SIG-M5 treated with dmso at 0.1 percent for 504 hours (cell line): ENCODE data around the gene ANO10.
"Not testable (repeated sequence)": the region's sequence is repeated elsewhere in the genome, so short reads cannot be mapped to it uniquely, and the experiment has no call there.

Experiments used
- DNase-seq: peaks from one replicate; lab custom pipeline; 2025; ENCODE audit not compliant: unreplicated experiment; lab: John Stamatoyannopoulos, UW

Gene ANO10

DNA sequence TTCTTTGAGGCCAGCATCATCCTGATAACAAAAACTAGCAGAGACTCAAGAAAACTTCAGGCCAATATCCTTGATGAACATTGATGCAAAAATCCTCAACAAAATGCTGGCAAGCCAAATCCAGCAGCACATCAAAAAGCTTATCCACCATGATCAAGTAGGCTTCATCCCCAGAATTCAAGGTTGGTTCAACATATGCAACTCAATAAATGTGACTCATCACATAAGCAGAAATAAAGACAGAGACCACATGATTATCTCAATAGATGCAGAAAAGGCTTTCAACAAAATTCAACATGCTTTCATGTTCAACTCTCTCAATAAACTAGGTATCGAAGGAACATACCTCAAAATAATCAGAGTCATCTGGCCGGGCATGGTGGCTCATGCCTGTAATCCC, 265.8 kb downstream of the ANO10 start:
- not testable (repeated sequence) for DNase-seq

DNA sequence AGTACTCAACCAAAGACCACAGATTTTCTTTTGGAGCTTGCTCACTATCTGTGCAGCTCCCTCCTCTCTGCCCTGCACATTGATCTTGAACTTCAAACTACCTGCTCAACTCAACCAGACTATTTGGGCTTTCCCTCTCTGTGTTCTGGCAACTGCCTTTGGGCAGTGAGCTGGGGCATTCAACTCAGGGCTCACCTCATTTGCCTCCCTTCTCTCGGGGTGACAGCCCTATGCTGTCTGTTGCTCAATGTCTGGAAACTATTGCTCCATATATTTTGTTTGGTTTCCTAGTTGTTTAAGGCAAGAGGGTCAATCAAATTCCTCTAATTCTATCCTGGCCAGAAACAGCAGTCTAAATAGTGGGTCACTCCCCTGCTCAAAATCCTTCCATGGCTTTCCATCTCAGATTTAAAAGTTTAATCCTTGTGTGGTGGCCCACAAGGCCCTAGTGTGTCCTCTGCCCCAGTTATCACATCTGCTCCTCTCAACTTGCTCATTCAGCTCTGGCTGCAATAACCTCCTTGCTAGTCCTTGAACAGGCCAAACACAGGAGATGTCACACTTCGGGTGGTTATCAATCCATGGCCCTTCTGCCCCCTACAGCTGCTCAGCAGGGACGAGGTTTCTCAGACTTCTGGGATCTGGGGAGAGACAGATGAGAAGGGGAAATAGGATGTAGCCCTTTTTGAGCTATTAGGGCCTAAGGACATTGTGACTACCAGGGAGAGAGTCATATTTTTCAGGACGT, 267.7 kb downstream of the ANO10 start:
- no peak for DNase-seq

GRCh38 chr3:43353393-43353792, 268.4 kb downstream of the ANO10 start:
- no peak for DNase-seq

DNA sequence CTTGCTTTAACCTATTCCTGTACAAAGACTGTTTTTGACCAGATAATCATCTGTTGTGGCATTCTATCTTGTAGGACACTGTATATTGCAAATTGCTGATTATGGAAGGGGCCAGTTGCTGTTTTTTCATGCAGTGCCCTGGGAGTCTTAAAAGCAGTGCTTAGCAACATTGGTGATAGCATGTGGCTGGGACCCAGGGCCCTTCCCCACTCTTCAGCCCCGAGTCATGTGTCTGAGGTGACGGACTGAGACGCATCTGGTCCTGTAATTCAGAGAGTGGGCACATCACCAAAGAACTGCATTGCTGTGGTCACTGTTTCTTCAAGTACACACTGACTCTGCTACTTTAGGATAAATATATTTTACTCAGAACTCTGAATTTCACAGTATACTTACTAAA, 272.1 kb downstream of the ANO10 start:
- DNase-seq = no peak

DNA sequence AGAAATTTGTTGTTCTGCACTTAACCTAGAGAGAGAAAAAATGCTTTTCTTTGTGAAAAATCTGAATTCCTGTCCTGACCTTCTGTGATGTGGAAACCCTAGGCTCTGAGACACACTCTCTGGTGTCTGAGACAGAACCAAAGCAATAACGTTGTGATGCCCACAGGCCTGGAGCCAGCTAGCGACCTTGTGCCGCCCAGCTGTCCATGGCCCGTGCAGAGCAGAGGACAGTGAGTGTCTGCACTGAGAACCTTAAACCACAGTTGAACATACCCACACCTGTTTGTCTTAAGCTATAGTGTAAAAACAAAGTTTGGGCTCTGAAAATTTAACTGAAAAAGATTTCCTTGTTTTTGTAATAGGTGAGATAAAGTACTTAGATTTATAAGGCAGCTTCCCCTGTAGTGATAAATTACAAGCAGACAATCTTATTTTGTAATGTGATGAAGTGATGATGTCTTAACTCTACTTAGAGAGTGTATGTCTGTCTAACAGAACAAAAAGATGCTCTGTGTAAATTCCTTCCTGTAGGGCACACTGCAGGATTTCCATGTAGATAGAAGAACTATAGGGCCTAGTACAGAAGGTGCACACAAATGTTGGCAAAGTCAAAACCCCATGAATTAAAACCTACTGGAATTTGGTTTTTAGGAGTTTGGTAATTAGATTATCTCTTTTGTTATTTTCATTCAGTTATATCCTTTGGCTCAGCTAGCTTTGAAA, 272.8 kb downstream of the ANO10 start:
- DNase-seq = no peak

GRCh38 chr3:43348350-43348749, 273.5 kb downstream of the ANO10 start:
- DNase-seq = no peak

- no peak for DNase-seq
Observed at GRCh38 chr3:43347774-43348173, 274.0 kb downstream of the ANO10 start.

GRCh38 chr3:43346978-43347749, 274.6 kb downstream of the ANO10 start:
- no peak for DNase-seq

GRCh38 chr3:43345877-43346276, 275.9 kb downstream of the ANO10 start:
- no peak for DNase-seq

DNA sequence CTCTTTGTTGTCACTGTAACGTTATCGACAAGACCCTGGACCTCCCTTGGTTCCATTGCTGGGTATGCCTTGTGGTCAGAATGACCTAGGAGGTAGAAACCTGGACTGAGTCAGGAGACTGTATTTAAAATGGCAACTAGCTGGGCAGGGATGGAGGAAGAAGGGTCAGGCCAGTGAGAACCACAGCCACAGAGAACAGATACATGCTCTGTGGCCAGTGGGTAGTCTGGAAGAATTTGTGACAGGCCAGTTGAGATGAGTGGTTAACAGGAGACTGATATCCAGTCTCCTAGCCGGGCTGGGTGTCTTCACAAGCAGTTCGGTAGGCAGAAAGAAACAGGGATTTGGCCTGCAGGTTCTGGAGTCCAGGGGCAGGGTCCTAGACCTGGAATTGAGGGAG, 276.6 kb downstream of the ANO10 start:
- DNase-seq = no peak

DNA sequence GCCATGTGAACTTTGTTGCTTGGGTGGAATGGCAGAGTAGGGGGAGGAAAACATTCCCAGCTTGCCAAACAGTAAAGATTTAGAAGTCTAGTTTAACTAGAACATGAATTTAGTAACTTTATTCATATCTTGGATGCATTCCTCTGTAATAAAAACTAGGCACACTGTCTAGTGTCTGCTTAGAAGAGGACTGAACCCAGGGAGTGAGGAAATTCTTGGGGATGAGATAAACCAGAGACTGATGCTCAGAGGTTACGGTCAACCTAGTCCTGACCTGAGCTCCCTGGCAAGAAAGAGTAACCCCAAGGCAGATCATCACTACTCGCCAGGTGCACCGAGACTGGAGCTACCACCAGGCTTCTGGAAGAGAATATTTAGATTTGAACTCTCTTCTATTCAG, 277.3 kb downstream of the ANO10 start:
- DNase-seq = no peak

GRCh38 chr3:43343815-43344214, 278.0 kb downstream of the ANO10 start:
- no peak for DNase-seq

DNA sequence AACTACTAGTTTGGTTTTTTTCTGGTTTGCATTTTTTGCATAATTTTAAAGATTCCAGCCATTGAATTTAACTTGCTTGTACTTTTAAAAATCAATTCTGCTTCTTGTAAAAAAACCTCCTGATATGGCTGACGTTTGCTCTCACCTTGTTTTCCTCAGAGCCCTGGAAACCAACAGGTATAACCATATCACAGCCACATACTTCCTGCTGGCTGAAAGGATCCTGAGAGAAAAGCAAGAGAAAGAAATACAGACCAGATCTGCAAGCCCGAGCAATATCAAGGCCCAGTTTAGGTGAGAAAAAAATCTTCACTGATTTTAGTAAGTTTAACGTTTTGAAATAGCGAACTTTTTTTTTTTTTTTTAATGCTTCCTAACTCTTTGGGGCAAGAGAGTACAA, 278.6 kb downstream of the ANO10 start:
- DNase-seq = no peak

DNA sequence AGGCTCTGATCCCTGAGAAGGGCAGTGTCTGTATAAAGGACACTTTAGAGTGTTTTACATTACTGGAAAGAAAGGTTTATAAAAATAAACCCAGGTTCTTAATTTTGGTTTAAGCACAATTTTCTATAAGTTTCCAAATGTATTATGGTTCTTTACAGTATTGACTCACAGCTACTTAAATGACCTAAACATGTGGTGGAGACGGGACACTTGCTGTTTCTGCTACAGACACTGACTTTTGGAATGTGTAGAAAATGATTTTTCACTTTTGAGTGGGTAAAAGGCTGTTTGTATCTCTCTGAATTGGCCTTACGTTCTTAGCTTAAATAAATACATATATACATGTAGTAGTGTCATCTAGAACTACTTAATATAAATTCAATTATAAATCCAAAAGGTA, 280.0 kb downstream of the ANO10 start:
- no peak for DNase-seq

DNA sequence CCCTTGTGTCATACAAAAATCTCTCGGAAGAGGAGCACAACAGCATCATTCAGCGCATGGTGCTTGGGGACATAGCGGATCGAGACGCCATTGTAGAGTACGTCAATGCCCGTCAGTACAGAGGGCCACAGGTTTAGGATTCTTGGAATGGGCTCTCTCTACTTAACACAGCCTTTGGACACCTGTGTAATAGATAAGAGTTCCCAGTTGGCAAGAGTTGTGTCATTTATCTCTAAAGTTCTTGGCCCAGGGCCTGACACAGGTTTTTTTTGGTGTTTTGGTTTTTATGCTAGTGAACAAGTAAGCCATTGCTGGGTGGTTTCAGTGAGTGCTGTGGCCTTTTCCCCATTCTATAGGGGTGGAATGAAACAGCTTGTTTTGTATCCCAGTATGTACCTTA, 281.4 kb downstream of the ANO10 start:
- no peak for DNase-seq

GRCh38 chr3:43338295-43338694, 283.5 kb downstream of the ANO10 start:
- DNase-seq = no peak

- no peak for DNase-seq
Observed at GRCh38 chr3:43335799-43336198, 286.0 kb downstream of the ANO10 start.

- peak; percentile 29 for DNase-seq
Observed at GRCh38 chr3:43334976-43335375, 286.8 kb downstream of the ANO10 start.

DNA sequence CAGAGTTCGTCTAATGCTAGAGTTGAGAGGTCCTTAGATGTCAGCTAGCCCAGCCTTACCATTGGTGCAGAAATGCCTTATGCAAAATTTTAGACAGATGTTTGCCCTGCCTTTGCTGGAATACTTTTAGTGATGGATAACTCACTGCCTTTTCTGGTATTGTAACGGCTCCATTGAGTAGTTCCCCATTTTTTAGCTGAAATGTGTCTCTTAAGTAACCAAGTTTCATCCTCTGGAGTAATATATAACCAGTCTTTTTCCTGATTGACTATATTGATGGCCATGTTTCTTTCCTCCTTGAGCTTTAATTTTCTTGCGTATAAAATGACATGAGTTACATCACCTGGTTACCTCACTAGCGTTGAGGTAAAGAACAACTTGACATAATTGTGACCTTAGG, 290.4 kb downstream of the ANO10 start:
- peak; percentile 34 for DNase-seq

- DNase-seq = no peak
Observed at GRCh38 chr3:43330981-43331380, 290.8 kb downstream of the ANO10 start.

- DNase-seq = no peak
Observed at GRCh38 chr3:43328653-43329052, 293.2 kb downstream of the ANO10 start.

DNA sequence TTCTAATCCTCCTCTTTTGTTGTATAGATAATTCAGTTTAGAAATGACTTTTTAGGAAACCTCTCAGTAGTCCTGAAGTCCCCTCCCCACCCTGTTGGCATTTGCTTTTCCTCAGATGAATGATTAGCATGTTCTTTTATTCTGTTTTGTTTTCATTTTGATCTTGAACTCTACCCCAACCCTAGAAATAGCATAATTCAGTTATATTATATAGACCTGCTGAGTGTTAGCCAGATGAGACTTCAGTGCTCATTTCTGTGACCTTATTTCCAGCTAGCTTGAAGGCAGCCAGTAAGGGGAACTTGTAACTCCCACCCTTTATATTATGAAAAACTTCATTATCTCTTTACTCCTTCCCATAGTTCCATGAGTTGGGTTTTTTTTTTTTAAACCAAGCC, 294.2 kb downstream of the ANO10 start:
- peak; percentile 22 for DNase-seq
